HG03280 (cell line): Measurements from ENCODE around the gene VSX1.

Experiments used
- ATAC-seq: cut with Tn5 transposase; IDR thresholded peaks from one replicate; pipeline ENCODE4 v1.9.1; 2021; ENCODE audit warnings: mild to moderate bottlenecking, moderate library complexity; ENCODE audit not compliant: unreplicated experiment

VSX1 gene

GRCh38 chr20:25087186-25087929 lies 5.4 kb upstream of the VSX1 start:
- no peak for ATAC-seq

GRCh38 chr20:25085756-25086495 lies 4.0 kb upstream of the VSX1 start:
- ATAC-seq = no peak

DNA sequence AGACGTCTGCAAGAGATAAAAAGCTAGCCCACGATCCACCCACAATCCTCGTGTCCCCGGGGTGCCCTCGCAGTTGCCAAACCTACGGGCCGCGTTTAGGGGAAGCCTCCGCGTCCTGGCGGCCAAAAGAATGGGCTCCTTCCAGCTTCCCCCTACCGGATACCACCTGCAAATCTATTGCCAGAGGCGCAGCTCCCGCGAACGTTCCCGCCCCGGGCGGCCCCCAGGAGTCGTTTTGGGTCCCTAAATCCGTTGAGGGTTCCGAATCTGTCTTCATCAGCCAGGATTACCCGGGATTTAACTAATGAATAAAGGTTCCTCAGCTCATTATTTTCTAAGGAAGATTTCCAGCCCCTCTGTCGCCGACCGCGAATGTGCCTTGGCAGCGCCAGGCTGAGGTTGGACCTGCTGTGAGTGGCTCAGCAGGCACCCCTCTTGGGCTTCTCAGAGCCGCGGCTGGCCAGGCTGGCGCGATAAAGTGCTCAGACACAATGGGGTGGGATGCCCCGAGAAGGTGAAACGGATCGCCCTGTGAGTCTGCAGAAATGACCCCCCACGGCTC lies 2.8 kb upstream of the VSX1 start:
- no peak for ATAC-seq

DNA sequence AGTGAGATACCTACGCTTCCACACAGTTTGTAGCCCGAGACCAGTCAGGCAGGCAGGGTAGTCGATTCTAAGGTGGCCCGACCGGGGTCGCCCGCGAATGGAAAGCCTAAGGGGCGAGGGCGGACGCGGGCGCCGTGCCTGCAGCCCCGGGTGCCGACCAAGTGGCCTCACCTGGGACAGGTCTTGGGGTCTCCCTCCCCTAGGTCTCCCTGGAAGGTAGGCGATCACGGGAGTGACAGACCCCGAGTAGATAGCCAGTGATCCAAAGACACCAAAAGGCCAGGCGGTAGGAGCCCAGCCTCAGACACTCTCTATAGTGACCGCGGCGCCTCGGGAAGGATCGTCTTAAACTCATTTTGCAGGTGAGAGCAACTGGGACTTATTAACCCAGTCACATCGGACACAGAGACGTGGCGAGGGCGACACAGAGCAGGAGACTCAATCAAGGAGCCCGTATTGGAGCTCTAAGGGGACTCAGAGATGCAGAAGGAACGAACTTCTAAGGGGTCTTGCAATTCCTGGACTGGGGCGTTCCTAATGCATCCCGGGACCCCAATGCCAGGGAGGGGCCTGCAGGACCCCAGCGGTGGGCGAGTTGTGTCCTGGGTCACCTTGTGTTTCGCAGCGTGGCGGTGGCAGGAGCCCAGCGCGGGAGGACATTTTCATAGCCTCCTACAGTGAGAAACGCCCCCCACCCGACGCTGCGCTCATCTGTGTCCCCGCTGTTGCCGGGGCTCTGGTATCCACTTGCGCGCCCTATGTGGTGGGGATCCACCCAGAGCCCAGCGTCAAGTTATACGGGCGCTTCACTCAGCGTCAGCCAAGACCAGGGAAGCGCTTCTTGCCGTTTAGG lies 2.1 kb upstream of the VSX1 start:
- ATAC-seq = no peak

DNA sequence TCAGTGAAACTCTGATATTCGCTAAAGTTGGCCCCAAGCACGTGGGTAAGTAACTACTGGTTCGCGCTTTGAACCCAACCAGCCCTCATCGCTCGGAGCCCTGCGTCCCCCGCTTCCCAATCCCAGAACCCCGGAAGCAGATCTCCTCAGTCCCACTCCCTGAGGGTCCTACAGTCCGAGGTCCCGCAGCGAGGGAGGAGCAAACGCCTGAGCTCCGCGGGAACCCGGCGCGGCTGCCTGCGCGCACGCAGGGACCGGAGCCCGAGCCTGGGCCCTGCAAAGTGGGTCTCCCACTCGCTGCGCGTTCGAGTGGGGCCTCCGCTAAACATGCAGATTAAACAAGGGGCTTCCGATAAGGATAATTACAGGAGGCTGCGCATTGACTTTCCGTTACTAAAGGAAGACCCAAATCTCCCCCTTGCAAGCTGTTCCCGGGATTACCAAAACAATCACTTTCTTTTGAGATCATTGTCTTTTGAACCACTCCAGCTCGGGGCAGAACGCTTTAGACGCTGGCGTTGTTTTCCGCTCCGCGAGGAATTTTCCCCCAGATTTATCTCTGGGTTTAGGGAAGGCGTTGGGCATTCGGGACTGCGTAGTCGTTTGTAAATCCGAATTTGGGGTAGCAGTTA lies 1.3 kb upstream of the VSX1 start:
- ATAC-seq = no peak

GRCh38 chr20:25082498-25082873 lies 545 bp upstream of the VSX1 start:
- no peak for ATAC-seq

- no peak for ATAC-seq
Measured at GRCh38 chr20:25081065-25081729, 744 bp downstream of the VSX1 start.

- ATAC-seq = no peak
Measured at GRCh38 chr20:25079171-25079570, 2.8 kb downstream of the VSX1 start.

- no peak for ATAC-seq
Measured at GRCh38 chr20:25078662-25079061, 3.3 kb downstream of the VSX1 start.

DNA sequence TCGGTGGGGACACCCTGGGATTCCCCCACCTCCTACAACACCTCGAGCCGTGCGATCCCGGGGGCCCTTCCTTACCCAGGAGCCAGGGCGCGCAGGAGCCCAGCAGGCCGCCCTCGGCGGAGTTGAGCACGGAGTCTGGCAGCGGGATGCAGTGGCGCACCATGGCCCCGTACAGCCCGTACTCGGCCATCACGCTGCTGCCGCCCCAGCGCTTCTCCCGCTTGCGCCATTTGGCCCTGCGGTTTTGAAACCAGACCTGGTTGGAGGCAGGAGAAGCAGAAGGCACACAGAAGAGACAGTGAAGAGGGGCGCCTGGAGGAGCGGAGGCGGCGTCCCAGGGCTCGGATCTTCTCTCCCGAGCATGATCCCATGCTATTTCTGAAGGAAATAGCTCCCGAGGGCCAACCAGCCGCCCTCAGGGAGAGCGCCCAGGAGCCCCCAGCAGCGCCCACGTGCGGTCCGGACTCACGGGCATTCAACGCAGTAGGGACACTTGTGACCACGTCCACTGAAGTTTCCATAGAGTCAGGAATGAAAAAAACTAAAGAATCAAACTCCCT lies 4.3 kb downstream of the VSX1 start:
- ATAC-seq = no peak

- no peak for ATAC-seq
Measured at GRCh38 chr20:25076731-25077609, 5.0 kb downstream of the VSX1 start.

- no peak for ATAC-seq
Measured at GRCh38 chr20:25076201-25076600, 5.7 kb downstream of the VSX1 start.

GRCh38 chr20:25073544-25073943 lies 8.4 kb downstream of the VSX1 start:
- no peak for ATAC-seq

- no peak for ATAC-seq
Measured at GRCh38 chr20:25072226-25072811, 9.6 kb downstream of the VSX1 start.

- ATAC-seq = no peak
Measured at GRCh38 chr20:25071734-25072133, 10.2 kb downstream of the VSX1 start.

- no peak for ATAC-seq
Measured at GRCh38 chr20:25070821-25071473, 11.0 kb downstream of the VSX1 start.

DNA sequence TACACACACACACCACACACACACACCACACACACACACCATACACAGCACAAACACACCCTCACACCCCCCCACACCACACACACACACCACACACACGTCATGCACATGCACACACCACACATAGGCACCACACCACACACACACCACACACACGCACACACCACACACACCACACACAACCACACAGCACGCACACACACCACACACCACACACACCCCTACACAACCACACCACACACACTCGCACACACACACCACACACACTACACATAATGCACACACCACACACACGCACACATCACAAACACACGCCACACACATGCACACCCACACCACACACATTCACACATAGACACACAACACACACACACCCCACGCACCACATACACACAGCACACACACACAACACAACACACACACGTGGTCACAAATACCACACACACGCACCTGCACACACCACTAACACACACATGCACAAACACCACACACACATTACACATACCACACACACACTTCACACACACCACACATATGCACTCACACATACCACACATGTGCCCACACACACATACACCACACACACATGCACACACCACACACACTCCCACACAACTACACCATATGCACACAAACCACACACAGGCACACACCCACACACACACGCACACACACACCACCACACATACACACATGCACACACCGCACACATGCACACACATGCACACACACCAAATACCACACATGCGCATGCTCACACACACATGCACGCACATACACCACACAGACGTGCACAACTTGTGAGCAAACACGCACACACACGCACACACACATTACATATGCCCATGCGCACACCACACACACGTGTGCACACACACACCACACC lies 14.6 kb downstream of the VSX1 start:
- no peak for ATAC-seq
